ENCODE results near the gene KHNYN.

Gene KHNYN

GRCh38 chr14:24388474-24389179 is 41.1 kb upstream of the KHNYN start:
- Histone ChIP-seq H3K27ac (ENCODE audit: low read depth, low read length, poor library complexity, severe bottlenecking) (no peak overlapping the region), H4K20me1 (ENCODE audit: insufficient read depth, low read length) (no peaks in the 10 kb centered on the region), H3K79me2 (ENCODE audit: insufficient read depth, low read length) (no peaks in the 10 kb centered on the region), H3K9me2 (ENCODE audit: low read depth, low read length) (no peaks in the 10 kb centered on the region), H3K4me3 (ENCODE audit: low read depth, low read length, poor library complexity, severe bottlenecking) (no peak overlapping the region), H3K9me3 (ENCODE audit: low read length) (no peaks in the 10 kb centered on the region), H3K9ac (ENCODE audit: low read length) (no peak overlapping the region), H3K4me1 (ENCODE audit: insufficient read depth, low read length, severe bottlenecking) (peaks cover 28% of the 10 kb centered on the region), H3F3A (ENCODE audit: insufficient read depth, low read length) (no peaks in the 10 kb centered on the region), H3K4me2 (ENCODE audit: low read length) (no peak overlapping the region), H2AFZ (ENCODE audit: low read length) (no peak overlapping the region), H3K27me3 (ENCODE audit: insufficient read depth, low read length) (peaks cover 8% of the 10 kb centered on the region; the same call in 1 of the 2 replicates), H3K36me3 (ENCODE audit: insufficient read depth, low read length) (no peaks in the 10 kb centered on the region)
- no peak for TF ChIP-seq EZH2 (IDR thresholded peaks at IDR 0.05; ENCODE audit: borderline replicate concordance, low read length)
- TF ChIP-seq, protein P1, sequence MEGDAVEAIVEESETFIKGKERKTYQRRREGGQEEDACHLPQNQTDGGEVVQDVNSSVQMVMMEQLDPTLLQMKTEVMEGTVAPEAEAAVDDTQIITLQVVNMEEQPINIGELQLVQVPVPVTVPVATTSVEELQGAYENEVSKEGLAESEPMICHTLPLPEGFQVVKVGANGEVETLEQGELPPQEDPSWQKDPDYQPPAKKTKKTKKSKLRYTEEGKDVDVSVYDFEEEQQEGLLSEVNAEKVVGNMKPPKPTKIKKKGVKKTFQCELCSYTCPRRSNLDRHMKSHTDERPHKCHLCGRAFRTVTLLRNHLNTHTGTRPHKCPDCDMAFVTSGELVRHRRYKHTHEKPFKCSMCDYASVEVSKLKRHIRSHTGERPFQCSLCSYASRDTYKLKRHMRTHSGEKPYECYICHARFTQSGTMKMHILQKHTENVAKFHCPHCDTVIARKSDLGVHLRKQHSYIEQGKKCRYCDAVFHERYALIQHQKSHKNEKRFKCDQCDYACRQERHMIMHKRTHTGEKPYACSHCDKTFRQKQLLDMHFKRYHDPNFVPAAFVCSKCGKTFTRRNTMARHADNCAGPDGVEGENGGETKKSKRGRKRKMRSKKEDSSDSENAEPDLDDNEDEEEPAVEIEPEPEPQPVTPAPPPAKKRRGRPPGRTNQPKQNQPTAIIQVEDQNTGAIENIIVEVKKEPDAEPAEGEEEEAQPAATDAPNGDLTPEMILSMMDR (IDR thresholded peaks at IDR 0.05; ENCODE audit: low read length) = no peak

DNA sequence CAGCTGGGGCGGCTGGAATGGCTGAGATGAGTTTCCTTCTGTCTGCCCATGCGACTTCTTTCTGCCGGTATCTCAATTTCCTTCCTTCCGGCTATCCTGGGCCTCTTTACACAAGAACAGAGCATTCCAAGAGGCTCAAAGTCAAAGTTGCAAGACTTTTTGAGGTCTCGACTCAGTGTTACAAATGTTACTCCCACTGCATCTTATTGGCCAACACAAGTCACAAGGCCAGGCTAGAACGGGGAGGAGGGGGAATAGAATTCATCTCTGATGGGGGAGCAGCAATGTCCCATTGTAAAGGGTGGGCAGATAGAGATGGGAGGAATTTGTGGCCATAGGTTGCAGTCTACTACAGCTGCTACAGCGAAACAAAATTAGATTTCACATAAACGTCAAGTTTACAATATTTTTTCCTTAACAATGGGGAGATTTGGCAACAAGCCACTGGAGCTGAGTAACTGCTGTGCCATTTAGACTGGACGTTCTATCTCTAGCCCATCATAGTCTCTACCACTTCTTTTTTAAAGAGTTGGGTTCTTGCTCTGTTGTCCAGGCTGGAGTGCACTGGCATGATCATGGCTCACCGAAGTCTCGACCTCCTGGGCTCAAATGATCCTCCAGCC is 40.4 kb upstream of the KHNYN start:
- no peak for TF ChIP-seq EZH2 (IDR thresholded peaks at IDR 0.05; ENCODE audit: borderline replicate concordance, low read length)
- TF ChIP-seq, protein P1 (IDR thresholded peaks at IDR 0.05; ENCODE audit: low read length) = no peak
- H3K79me2 ChIP-seq (ENCODE audit: insufficient read depth, low read length) = no peaks in the 10 kb centered on the region
- no peak overlapping the region for H3K9ac ChIP-seq (ENCODE audit: low read length)
- no peaks in the 10 kb centered on the region for H3K36me3 ChIP-seq (ENCODE audit: insufficient read depth, low read length)
- no peaks in the 10 kb centered on the region for H3F3A ChIP-seq (ENCODE audit: insufficient read depth, low read length)
- no peaks in the 10 kb centered on the region for H4K20me1 ChIP-seq (ENCODE audit: insufficient read depth, low read length)
- peaks cover 35% of the 10 kb centered on the region for H3K4me1 ChIP-seq (ENCODE audit: insufficient read depth, low read length, severe bottlenecking)
- no peak overlapping the region for H3K27ac ChIP-seq (ENCODE audit: low read depth, low read length, poor library complexity, severe bottlenecking)
- H3K9me2 ChIP-seq (ENCODE audit: low read depth, low read length) = no peaks in the 10 kb centered on the region
- peak overlapping the region; percentile 11; the same call in 1 of the 2 replicates for H3K4me2 ChIP-seq (ENCODE audit: low read length)
- no peak overlapping the region for H3K4me3 ChIP-seq (ENCODE audit: low read depth, low read length, poor library complexity, severe bottlenecking)
- H3K27me3 ChIP-seq (ENCODE audit: insufficient read depth, low read length) = peaks cover 8% of the 10 kb centered on the region; the same call in 1 of the 2 replicates
- no peaks in the 10 kb centered on the region for H3K9me3 ChIP-seq (ENCODE audit: low read length)
- no peak overlapping the region for H2AFZ ChIP-seq (ENCODE audit: low read length)

DNA sequence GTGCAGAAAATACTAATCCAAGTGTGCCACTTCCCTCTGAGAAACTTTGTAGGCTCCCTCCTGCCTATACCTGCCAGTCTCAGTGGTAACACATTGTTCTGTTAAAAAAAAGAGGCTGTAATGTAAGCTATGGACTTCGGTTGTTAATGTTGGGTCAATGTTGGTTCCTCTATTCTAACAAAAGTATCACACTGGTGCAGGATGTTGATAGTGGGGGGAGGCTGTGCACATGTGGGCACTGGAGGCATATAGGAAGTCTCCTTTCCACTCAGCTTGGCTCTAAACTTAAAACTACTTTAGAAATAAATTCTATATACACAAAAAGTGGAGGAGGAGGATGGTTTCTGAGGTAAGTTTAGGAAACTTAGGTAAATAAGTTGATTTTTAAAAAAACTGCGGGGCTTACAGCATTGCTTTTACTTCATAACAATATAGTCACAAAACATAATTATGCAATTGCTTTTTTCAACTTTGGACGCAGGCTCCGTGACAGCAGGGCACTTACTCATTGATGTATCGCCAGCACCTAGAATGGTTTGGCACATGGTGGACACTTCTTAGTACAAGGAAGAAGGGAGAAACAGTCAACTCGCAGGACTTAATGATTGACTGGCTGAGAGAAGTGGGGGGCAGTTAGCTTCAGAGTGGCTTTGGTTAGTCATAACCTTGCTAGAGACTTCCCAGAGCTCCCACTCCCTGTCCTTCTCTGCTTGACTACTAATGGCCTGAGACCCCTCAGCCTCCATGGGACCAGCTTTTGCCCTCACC is 38.9 kb upstream of the KHNYN start:
- H3K4me3 ChIP-seq (ENCODE audit: low read depth, low read length, poor library complexity, severe bottlenecking) = no peak overlapping the region

More for the DNA sequence above, 38.9 kb upstream of the KHNYN start:
- Histone ChIP-seq H2AFZ (ENCODE audit: low read length) (no peak overlapping the region), H3K9ac (ENCODE audit: low read length) (no peak overlapping the region), H4K20me1 (ENCODE audit: insufficient read depth, low read length) (no peaks in the 10 kb centered on the region), H3K36me3 (ENCODE audit: insufficient read depth, low read length) (no peaks in the 10 kb centered on the region), H3K9me2 (ENCODE audit: low read depth, low read length) (no peaks in the 10 kb centered on the region), H3F3A (ENCODE audit: insufficient read depth, low read length) (no peaks in the 10 kb centered on the region), H3K9me3 (ENCODE audit: low read length) (no peaks in the 10 kb centered on the region), H3K4me1 (ENCODE audit: insufficient read depth, low read length, severe bottlenecking) (peaks cover 35% of the 10 kb centered on the region), H3K27me3 (ENCODE audit: insufficient read depth, low read length) (peaks cover 8% of the 10 kb centered on the region; the same call in 1 of the 2 replicates), H3K79me2 (ENCODE audit: insufficient read depth, low read length) (no peaks in the 10 kb centered on the region), H3K4me2 (ENCODE audit: low read length) (peak overlapping the region; percentile 7; the same call in 1 of the 2 replicates), H3K27ac (ENCODE audit: low read depth, low read length, poor library complexity, severe bottlenecking) (no peak overlapping the region)
- TF ChIP-seq, protein P1 (IDR thresholded peaks at IDR 0.05; ENCODE audit: low read length) = no peak
- TF ChIP-seq EZH2 (IDR thresholded peaks at IDR 0.05; ENCODE audit: borderline replicate concordance, low read length) = no peak

Data from OCI-LY1 (cell line).